ENCODE measurements around the gene VPS37B.

Gene VPS37B

GRCh38 chr12:122937622-122938091 is 41.7 kb upstream of the VPS37B start:
- no peak for TF ChIP-seq CTCF (IDR thresholded peaks at IDR 0.05; ENCODE audit: control insufficient read depth, insufficient read depth, low read depth, low read length, missing control alignments)
- H3K4me3 ChIP-seq (ENCODE audit: control insufficient read depth, low read depth, low read length): no peak overlapping the region
- DNase-seq (ENCODE audit: low read depth): no peak

GRCh38 chr12:122935318-122935717 is 39.4 kb upstream of the VPS37B start:
- no peak overlapping the region for H3K4me3 ChIP-seq (ENCODE audit: control insufficient read depth, low read depth, low read length)
- DNase-seq (ENCODE audit: low read depth): no peak
- no peak for TF ChIP-seq CTCF (IDR thresholded peaks at IDR 0.05; ENCODE audit: control insufficient read depth, insufficient read depth, low read depth, low read length, missing control alignments)

- H3K4me3 ChIP-seq (ENCODE audit: control insufficient read depth, low read depth, low read length): no peak overlapping the region
- DNase-seq (ENCODE audit: low read depth): no peak
- no peak for TF ChIP-seq CTCF (IDR thresholded peaks at IDR 0.05; ENCODE audit: control insufficient read depth, insufficient read depth, low read depth, low read length, missing control alignments)
Measured at GRCh38 chr12:122934722-122935121, 38.8 kb upstream of the VPS37B start.

- DNase-seq (ENCODE audit: low read depth): no peak
- no peak overlapping the region for H3K4me3 ChIP-seq (ENCODE audit: control insufficient read depth, low read depth, low read length)
- no peak for TF ChIP-seq CTCF (IDR thresholded peaks at IDR 0.05; ENCODE audit: control insufficient read depth, insufficient read depth, low read depth, low read length, missing control alignments)
Measured at GRCh38 chr12:122932207-122932606, 36.3 kb upstream of the VPS37B start.

- DNase-seq (ENCODE audit: low read depth): no peak
- TF ChIP-seq CTCF (IDR thresholded peaks at IDR 0.05; ENCODE audit: control insufficient read depth, insufficient read depth, low read depth, low read length, missing control alignments): no peak
- H3K4me3 ChIP-seq (ENCODE audit: control insufficient read depth, low read depth, low read length): no peak overlapping the region
Measured at GRCh38 chr12:122929812-122930211, 33.9 kb upstream of the VPS37B start.

- no peak for DNase-seq (ENCODE audit: low read depth)
- TF ChIP-seq CTCF (IDR thresholded peaks at IDR 0.05; ENCODE audit: control insufficient read depth, insufficient read depth, low read depth, low read length, missing control alignments): no peak
- H3K4me3 ChIP-seq (ENCODE audit: control insufficient read depth, low read depth, low read length): no peak overlapping the region
Measured at GRCh38 chr12:122929148-122929538, 33.2 kb upstream of the VPS37B start.

Measured in AG09309 (cell line).